GM12874 (cell line): Measurements from ENCODE around the gene NUF2.

ENCODE experiments used
- CTCF ChIP-seq: IDR thresholded peaks from 2 replicates; pipeline ENCODE4 v1.5.1; 2011; ENCODE audit warnings: low read depth, mild to moderate bottlenecking, control low read depth, low read length, moderate library complexity; ENCODE audit not compliant: insufficient read depth

NUF2 gene

GRCh38 chr1:163321311-163322305 is at the start of gene NUF2:
Gene NUF2, plus strand, starts transcription at chr1:163321954. Its CDS starts 4,098 bp downstream, at chr1:163326052.
- no peak for TF ChIP-seq CTCF

DNA sequence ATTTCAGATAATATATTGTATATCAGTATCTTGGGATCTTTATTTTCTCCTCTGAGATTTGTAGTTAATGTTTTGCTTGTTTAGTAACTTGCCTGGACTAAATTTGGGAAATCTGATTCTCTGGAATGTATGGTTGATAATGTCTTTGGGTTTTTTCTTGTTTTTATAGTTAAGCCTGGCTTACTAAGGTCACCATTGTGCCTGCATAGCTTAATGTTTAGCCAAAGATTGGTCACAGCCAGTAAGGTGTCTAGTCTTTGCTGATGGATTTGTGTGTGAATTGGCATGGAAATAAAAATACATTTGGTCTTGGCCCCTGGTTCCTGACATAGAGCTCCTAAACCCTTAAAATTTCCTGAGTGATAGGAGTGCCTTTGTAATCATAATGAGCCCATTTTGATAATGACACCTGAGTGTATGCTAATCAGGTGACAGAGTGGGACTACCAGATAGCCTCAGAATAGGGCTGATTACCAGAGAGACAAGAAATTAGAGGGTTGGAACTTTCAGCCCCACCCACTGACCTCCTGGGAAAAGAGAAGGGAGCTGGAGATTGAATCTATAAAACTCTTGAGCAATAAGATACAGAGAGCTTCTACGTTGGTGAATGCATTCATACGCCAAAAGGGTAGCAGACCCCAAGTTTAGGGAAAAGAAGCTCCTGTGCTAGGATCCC is 47.9 kb upstream of the NUF2 start:
- no peak for TF ChIP-seq CTCF

DNA sequence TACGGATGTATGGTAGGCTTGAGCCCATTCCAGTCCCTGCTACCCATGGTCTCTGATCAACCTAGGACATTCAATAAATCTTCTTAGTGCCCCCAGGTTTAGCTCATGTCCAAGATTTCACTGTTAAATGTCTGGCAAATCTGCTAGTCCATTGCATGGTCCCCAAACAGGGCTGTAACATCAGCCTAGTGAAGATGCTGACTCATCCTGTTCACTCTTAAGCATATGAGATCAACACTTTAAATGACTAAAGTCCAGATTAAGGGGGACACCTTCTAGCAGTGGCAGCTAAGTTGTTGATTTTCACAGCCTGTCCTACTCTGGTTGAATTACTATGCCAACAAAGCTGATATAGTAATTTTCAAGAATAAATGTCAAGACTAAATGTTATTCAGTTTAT is 46.5 kb upstream of the NUF2 start:
- no peak for TF ChIP-seq CTCF

DNA sequence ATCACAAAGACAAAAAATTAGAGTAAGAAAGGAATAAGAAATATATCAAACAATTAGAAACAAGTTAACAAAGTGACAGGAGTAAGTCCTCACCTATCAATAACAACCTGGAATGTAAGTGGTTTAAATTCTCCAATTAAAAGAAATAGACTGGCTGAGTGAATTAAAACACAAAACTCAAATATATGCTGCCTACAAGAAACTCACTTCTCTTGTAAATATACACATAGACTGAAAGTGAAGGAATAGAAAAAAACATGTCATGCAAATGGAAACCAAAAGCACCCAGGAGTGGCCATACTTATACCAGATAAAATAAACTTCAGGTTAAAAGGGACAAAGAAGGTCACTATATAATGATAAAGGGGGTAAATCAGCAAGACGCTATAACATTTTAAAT is 43.2 kb upstream of the NUF2 start:
- no peak for TF ChIP-seq CTCF

DNA sequence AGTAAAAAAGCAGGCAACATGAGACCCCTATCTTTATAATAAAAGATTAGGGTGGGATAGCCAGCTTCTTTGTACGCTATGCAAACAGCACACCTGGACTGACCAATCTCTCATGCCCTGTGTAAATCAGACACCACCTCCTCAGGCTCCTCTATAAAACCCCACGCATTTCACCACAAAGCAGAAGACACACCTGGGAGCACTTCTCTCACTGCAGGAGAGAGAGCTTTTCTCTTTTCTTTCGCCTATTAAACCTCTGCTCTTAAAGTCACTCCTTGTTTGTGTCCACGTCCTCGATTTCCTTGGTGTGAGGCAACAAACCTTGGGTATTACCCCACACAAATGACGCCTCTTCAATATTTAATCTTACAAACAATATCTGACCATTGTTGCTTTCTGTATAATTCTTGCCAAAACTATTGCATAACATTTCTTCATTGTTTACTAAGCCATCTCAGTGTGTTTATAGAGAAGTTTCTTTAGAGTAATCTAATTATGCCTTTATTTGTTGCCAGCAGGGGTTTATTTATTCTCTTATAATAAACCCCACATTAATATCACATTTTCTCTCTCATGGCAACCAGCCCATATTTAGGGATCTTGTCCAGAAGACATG is 31.6 kb upstream of the NUF2 start:
- TF ChIP-seq CTCF, result no peak

DNA sequence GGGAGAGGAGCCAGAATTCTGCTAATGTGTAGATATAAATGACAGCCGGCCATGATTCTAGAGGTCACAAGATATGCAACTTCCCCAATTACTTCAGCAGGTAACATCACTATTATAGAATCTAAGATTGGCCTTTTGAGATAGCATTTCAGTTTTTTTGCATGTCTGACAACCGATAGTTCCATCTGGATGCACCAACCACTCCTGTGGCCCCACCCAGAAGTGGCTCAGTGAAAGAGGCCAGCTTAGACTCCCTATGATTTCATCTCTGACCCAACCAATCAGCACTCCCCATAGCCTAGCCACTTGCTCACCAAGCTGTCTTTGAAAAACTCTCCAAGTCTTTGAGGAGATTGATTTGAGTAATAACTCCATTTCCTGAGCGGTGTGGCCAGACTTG is 30.3 kb upstream of the NUF2 start:
- no peak for TF ChIP-seq CTCF

- TF ChIP-seq CTCF, result no peak
Measured at GRCh38 chr1:163295949-163296348, 25.8 kb upstream of the NUF2 start.
